GM12891 (cell line): ENCODE data around the gene KIF26A.

Experiments used
- DNase-seq: peaks from one replicate; pipeline ENCODE4 v3.0.0; 2011; ENCODE audit warnings: low spot score; ENCODE audit not compliant: insufficient read length
- FAIRE-seq: peaks from 2 replicates; lab custom pipeline; 2011; peaks lifted over from hg19 to GRCh38; lab: Jason Lieb, UNC
- PAX5 ChIP-seq: IDR thresholded peaks from 2 replicates; pipeline ENCODE4 v1.6.1; 2011; ENCODE audit warnings: low read length, moderate library complexity, mild to moderate bottlenecking; ENCODE audit not compliant: insufficient read depth, severe bottlenecking
- POLR2A ChIP-seq: IDR thresholded peaks from 2 replicates; pipeline ENCODE4 v1.6.1; 2011; ENCODE audit warnings: low read depth, low read length, control low read depth
- POLR2AphosphoS5 ChIP-seq: IDR thresholded peaks from 2 replicates; pipeline ENCODE4 v1.6.1; 2011; ENCODE audit warnings: low read depth, low read length, control low read depth
- POU2F2 ChIP-seq: IDR thresholded peaks from 2 replicates; pipeline ENCODE4 v1.6.1; 2011; ENCODE audit warnings: low read depth, mild to moderate bottlenecking, control low read depth, low read length, moderate library complexity
- SPI1 ChIP-seq: IDR thresholded peaks from 2 replicates; pipeline ENCODE4 v1.6.1; 2011; ENCODE audit warnings: low read depth, low read length, control low read depth
- TAF1 ChIP-seq: IDR thresholded peaks from 2 replicates; pipeline ENCODE4 v1.6.1; 2011; ENCODE audit warnings: low read depth, low read length, control low read depth

KIF26A gene

DNA sequence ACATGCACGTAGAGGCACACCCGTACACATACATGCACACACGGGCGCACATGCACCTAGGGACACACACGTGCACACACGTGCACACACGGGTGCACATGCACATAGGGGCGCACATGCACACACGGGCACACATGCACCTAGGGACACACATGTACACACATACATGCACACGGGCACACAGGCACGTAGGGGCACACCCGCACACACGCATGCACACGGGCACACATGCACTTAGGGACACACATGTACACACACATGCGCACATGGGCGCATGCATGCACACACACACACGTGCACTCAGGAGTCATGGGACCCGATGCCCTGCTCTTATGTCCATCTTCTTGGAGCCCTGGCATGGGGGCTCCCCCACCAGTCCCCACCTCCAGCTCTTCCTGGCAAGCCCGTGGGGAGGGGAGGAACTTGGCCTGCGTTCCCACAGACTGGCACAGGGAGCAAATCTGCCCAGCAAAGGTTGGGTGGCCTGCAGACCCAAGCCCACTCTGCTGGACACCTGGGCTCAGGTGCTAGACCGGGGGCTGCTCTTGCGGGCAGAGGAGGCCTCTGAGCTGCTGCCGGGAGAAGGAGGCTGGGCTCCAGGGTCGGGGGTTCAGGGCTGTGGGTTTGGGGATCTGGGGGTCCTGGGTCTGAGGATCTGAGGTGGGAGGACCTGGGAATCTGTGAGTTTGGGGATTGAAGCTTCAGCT is 51.4 kb downstream of the KIF26A start:
- DNase-seq (no peak), FAIRE-seq (no peak)
- no peak for TF ChIP-seq POU2F2
- TF ChIP-seq POLR2AphosphoS5 = no peak
- no peak for TF ChIP-seq TAF1
- no peak for TF ChIP-seq POLR2A
- no peak for TF ChIP-seq SPI1
- no peak for TF ChIP-seq PAX5

DNA sequence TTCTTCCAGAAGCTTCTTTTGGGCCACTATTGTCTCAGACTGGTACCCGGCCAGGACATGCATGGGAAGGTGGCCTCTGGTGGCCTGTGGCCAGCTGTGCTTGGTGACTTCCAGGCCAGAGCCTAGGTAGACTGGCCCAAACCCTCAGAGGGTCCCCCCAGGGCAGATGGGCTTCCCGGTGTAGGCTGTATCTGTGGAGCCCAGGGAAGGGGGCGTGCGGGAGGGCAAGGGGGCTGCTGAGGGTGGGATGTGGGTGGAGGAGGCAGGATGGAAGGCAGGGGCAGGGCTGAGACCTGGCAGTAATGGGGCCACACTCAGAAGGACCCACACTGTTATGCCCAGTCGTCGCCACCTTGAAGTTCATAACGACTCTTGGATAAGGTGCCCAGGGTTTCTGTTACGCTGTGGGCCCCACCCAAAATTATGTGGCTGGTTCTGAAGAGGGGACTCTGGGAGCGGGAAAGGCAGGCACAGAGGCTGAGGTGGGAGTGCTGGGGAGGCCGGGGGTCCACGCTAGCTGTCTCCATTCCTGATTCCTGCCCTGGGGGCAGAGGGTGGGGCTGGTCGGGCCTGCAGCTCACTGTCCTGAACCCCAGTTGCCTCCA is 52.1 kb downstream of the KIF26A start:
- DNase-seq = no peak
- no peak for FAIRE-seq

DNA sequence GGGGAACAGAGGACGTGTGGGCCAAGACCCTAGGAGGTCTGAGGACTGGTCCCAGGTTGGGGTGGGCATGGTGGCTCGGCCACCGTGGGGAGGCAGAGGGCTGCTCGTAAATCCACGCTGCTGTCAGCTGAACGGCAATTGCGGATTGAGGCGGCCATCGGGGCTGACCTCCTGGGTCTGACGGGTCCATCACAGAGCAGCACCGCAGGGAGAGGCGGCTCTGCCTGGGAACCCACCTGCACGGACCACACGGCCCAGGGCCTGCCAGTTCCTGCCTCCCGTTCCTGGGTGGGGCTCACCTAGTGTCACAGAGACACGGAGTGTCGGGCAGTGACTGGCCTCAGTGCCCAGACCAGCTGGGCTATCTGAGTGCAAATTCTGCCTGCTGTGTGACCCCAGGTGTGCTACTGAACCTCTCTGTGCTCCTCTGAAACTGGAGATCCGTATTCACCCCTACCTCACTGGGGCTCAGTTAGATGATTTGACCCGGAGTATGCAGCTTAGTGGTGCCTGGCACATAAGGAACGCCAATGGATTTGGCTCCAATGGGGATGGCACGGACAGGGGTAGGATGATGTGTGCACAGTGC is 53.1 kb downstream of the KIF26A start:
- no peak for TF ChIP-seq PAX5
- TF ChIP-seq POLR2A = no peak
- TF ChIP-seq SPI1 = no peak
- TF ChIP-seq TAF1 = no peak
- no peak for TF ChIP-seq POU2F2
- TF ChIP-seq POLR2AphosphoS5 = no peak
- no peak for FAIRE-seq

More for the DNA sequence above, 52.1 kb downstream of the KIF26A start:
- no peak for TF ChIP-seq TAF1
- no peak for TF ChIP-seq POLR2A
- TF ChIP-seq SPI1 = no peak
- no peak for TF ChIP-seq PAX5
- TF ChIP-seq POLR2AphosphoS5 = no peak
- no peak for TF ChIP-seq POU2F2

DNA sequence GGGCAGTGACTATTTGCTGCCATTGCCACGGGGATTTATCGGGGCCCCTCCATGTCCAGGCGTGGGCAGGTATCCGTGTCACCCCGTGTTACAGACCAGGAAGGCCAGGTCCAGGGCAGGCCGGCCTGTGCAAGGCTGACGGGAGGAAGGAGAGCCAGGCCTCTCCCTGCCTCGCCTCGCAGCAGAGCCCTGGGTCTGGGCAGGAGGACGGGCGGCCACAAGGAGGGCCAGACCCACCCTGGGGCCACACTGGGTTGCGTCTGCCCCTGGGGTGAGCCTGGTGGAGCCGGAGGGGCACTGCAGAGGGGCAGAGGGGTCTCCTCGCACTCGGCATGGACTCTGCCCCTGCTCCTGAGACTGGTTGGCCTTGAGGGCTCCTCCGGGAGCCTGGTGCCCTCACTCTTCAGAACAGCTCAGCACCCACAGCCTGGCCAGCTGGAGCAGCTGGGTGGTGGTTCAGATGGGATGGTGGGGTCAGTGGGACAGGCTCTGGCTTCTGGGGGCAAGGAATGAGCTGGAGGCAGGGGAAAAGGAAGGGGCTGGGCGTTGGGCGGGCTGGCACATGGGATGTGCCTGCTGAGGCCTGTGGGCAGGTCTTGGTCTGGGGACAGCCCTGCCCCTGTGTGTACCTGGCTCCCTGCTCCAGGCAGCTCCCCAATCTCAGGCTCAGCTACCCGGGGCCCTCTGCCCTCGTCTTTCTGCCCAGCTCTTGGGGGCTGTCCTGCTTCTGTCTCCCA is 53.9 kb downstream of the KIF26A start:
- FAIRE-seq = no peak
- no peak for DNase-seq
- no peak for TF ChIP-seq POLR2AphosphoS5
- TF ChIP-seq PAX5 = no peak
- no peak for TF ChIP-seq POU2F2
- no peak for TF ChIP-seq POLR2A
- TF ChIP-seq TAF1 = no peak
- TF ChIP-seq SPI1 = no peak

More for the DNA sequence above, 53.1 kb downstream of the KIF26A start:
- DNase-seq = no peak

DNA sequence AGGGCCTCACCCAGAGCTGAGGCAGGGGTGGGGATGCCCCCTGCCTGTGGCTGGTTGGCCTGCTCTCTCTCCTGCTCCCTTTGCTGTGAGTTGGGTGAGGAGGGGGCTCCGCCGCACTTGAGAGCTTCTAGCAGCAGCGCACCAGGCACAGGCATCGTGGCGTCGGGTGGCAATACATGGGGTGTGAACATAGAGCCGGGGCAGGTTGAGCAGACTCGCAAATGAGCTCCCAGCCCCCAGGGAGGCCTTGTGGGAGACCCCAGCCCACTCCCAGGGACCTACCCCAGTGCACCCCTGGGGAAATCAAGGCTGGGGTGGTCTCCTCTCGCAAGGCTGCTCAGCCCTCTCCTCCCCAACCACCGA is 54.5 kb downstream of the KIF26A start:
- FAIRE-seq (no peak), DNase-seq (no peak)
- TF ChIP-seq POLR2A (no peak), TAF1 (no peak), POU2F2 (no peak), POLR2AphosphoS5 (no peak), SPI1 (no peak), PAX5 (no peak)

DNA sequence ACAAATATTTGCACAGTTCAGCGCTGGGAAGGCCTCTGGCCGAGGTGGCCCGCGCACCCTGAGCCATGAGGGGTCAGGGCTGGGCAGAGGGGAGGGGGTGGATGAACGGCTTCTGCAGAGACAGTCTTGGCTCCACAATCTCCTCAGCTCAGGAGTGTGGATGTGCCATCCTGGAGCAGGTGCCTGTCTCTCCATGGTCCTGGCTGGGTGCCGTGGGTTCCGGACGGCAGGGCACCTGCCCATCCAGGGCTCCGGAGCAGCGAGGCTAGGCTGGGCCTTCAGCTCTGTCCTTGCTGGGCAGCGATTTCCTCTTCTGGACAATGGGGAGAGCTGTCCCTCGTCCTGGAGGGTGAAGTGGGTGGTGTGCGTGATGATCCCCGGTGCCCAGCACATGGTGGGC is 55.6 kb downstream of the KIF26A start:
- no peak for FAIRE-seq
- no peak for DNase-seq
- no peak for TF ChIP-seq TAF1
- TF ChIP-seq SPI1 = no peak
- no peak for TF ChIP-seq POLR2A
- no peak for TF ChIP-seq POU2F2
- no peak for TF ChIP-seq PAX5
- no peak for TF ChIP-seq POLR2AphosphoS5

DNA sequence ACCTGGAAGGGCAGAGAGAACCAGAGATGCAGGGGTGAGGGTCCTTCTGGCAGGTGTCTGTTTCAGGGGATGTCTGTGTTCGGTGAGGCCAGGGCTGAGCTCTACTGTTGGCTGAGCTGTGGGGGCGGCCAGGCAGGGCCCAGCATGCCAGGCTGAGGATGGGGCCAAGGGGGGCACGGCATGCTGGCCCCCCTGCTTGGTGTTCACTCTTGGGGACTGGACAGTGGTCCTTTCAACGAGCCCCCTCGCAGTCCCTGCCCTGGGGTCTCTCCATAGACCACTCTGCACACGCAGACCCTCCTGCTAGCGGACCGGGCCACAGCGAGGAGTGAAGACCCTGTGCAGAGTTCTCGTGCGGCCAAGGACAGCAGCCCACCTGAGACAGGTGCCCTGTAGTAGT is 56.3 kb downstream of the KIF26A start:
- DNase-seq (no peak), FAIRE-seq (no peak)
- no peak for TF ChIP-seq TAF1
- no peak for TF ChIP-seq POLR2AphosphoS5
- TF ChIP-seq SPI1 = no peak
- no peak for TF ChIP-seq POLR2A
- TF ChIP-seq PAX5 = no peak
- TF ChIP-seq POU2F2 = no peak

DNA sequence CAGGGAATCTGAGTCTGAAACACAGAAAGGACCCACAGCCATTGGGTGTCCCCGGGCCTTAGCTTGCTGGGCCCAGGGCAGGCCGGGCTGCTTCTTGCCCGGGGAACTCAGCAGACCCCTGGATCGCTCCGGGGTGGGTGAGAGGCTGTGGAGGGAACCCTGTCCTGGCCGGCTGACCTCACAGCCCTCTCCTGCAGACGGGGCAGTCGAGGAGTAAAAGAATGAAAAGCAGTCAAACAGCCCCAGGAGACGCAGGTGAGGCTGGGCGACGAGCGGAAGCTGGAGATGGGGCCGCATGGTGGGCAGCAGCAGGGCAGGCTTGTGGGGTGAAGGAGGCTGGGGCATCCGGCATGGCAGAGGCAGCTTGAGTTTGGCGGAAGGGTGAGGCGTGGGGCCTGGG is 57.0 kb downstream of the KIF26A start:
- no peak for DNase-seq
- no peak for FAIRE-seq
- TF ChIP-seq POLR2A (no peak), SPI1 (no peak), POU2F2 (no peak), PAX5 (no peak), POLR2AphosphoS5 (no peak), TAF1 (no peak)
